Ascending aorta (tissue), 2 donors: ENCODE results near the gene CIT. TPM values are rescaled to one million over a fixed set of nuclear protein-coding genes. Genes with fewer than 3 reads are reported as not detected.

Source experiments
- DNase-seq, 2 donors: peaks; one replicate each; pipeline ENCODE4 v3.0.0-alpha.2; 2019; ENCODE audit warnings: low spot score in 2 of 2
- H3K27ac ChIP-seq, 2 donors: fragments of 200-600 bp; sonication (generic); one replicate each; pipeline ENCODE4 v1.5.1; 2016 to 2017; ENCODE audit warnings: mild to moderate bottlenecking in 1 of 2
- H3K27me3 ChIP-seq: fragments of 200-600 bp; sonication (generic); one replicate; pipeline ENCODE4 v1.5.1; 2017
- H3K36me3 ChIP-seq, 2 donors: fragments of 200-600 bp; sonication (generic); one replicate each; pipeline ENCODE4 v1.5.1; 2016
- H3K4me1 ChIP-seq, 2 donors: fragments of 200-600 bp; sonication (generic); one replicate each; pipeline ENCODE4 v1.5.1; 2016 to 2017; ENCODE audit warnings: mild to moderate bottlenecking in 1 of 2
- H3K4me3 ChIP-seq, 2 donors: fragments of 200-600 bp; sonication (generic); one replicate each; pipeline ENCODE4 v1.5.1; 2016 to 2017; ENCODE audit warnings: mild to moderate bottlenecking in 1 of 2
- H3K9me3 ChIP-seq, 2 donors: fragments of 200-600 bp; sonication (generic); one replicate each; pipeline ENCODE4 v1.5.1; 2016
- CTCF ChIP-seq, 3 experiments: fragments of 200-600 bp in 2 of 3; fragments of 450-650 bp in 1 of 3; sonication (generic) in 2 of 3; IDR thresholded peaks; one replicate each; pipeline ENCODE4 v1.5.1; 2016 to 2019; ENCODE audit warnings: antibody characterized with exemption in 3 of 3, mild to moderate bottlenecking in 1 of 3, moderate library complexity in 1 of 3
- intact Hi-C: fragments of 100-400 bp; cut with DNase I; formaldehyde crosslinking; loops from one replicate; pipeline ENCODE4 v1.15.1; 2023
- total RNA-seq: library from RNA; depleted of rRNA; stranded (reverse); fragments of >200 nt; gene quantifications from one replicate; pipeline ENCODE4 v1.1.0, GENCODE V29; 2016

The CIT gene
- total RNA-seq, 1 donor from 2014 or later: 1.2 TPM

- Histone ChIP-seq H3K4me3 (no peak overlapping the region), H3K4me1 (peaks cover 0 to 3% of the 10 kb centered on the region in 2 donors), H3K36me3 (peaks cover 64 to 80% of the 10 kb centered on the region in 2 donors), H3K9me3 (no peaks in the 10 kb centered on the region), H3K27me3 (no peaks in the 10 kb centered on the region), H3K27ac (no peak overlapping the region)
- DNase-seq: no peak
- intact Hi-C loops: no loop called here
- no peak for TF ChIP-seq CTCF (IDR thresholded peaks at IDR 0.05)
Observed at GRCh38 chr12:119679081-119679480, 198.0 kb downstream of the CIT start.

DNA sequence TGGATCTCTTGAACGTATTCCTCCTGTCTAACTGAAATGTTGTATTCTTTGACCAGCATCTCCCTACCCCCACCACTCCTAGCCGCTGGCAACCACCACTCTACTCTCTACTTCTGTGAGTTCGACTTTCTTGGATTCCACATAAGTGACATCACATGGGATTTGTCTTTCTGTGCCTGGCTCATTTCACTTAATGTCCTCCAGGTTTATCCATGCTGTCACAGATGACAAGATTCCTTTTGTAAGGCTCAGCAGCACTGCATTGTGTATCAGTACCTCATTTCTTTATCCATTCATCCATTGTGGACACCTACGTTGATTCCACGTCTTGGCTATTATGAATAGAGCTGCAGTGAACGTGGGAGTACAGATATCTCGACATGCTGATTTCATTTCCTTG is 198.7 kb downstream of the CIT start:
- intact Hi-C loops: no loop called here
- TF ChIP-seq CTCF (IDR thresholded peaks at IDR 0.05): no peak
- Histone ChIP-seq H3K9me3 (no peaks in the 10 kb centered on the region), H3K27me3 (no peaks in the 10 kb centered on the region), H3K4me1 (peaks cover 0 to 3% of the 10 kb centered on the region in 2 donors), H3K4me3 (no peak overlapping the region), H3K27ac (no peak overlapping the region), H3K36me3 (peaks cover 64 to 86% of the 10 kb centered on the region in 2 donors)
- no peak for DNase-seq

GRCh38 chr12:119676573-119676972 is 200.5 kb downstream of the CIT start:
- Histone ChIP-seq H3K36me3 (peaks cover 74 to 99% of the 10 kb centered on the region in 2 donors), H3K4me3 (no peak overlapping the region), H3K4me1 (no peaks in the 10 kb centered on the region), H3K27me3 (no peaks in the 10 kb centered on the region), H3K9me3 (no peaks in the 10 kb centered on the region), H3K27ac (no peak overlapping the region)
- no peak for TF ChIP-seq CTCF (IDR thresholded peaks at IDR 0.05)
- DNase-seq: no peak
- intact Hi-C loops: no loop called here

DNA sequence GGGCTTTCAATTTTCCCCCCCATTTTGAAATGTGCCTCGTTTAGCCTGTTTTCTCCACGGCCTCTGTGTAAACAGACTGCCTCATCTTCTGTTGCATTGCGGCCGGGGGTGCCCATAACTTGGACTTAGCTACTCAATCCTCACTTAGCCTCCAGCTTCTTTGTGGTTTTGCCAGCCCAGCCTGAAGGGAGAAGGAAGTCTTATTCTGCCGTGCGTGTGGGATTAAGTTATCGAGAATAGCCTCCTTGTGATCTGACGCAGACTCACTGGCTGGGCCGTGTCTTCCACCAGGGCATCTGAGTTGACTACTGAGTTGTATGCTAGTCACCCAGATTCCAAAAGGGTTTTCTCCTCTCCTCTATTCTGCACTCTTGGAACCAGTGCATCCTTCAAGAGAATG is 201.1 kb downstream of the CIT start:
- no peak for DNase-seq
- intact Hi-C loops: no loop called here

GRCh38 chr12:119674560-119674959 is 202.6 kb downstream of the CIT start:
- Histone ChIP-seq H3K36me3 (peaks cover 57 to 84% of the 10 kb centered on the region in 2 donors), H3K9me3 (no peaks in the 10 kb centered on the region), H3K27ac (peak overlapping the region; percentile 14 to 42), H3K27me3 (no peaks in the 10 kb centered on the region), H3K4me3 (no peak overlapping the region), H3K4me1 (peaks cover 0 to 3% of the 10 kb centered on the region in 2 donors)
- intact Hi-C loops: no loop called here
- no peak for TF ChIP-seq CTCF (IDR thresholded peaks at IDR 0.05)
- DNase-seq: no peak

More for the DNA sequence above, 201.1 kb downstream of the CIT start:
- peaks cover 71 to 99% of the 10 kb centered on the region in 2 donors for H3K36me3 ChIP-seq
- no peaks in the 10 kb centered on the region for H3K9me3 ChIP-seq
- H3K27me3 ChIP-seq: no peaks in the 10 kb centered on the region
- no peak overlapping the region for H3K4me3 ChIP-seq
- no peak for TF ChIP-seq CTCF (IDR thresholded peaks at IDR 0.05)
- H3K4me1 ChIP-seq: no peaks in the 10 kb centered on the region
- no peak overlapping the region for H3K27ac ChIP-seq

GRCh38 chr12:119673634-119674033 is 203.5 kb downstream of the CIT start:
- no peak for DNase-seq
- H3K36me3 ChIP-seq: peaks cover 48 to 75% of the 10 kb centered on the region in 2 donors
- peaks cover 0 to 11% of the 10 kb centered on the region in 2 donors for H3K4me1 ChIP-seq
- peak overlapping the region; percentile 14 to 42 for H3K27ac ChIP-seq
- H3K4me3 ChIP-seq: no peak overlapping the region
- no peak for TF ChIP-seq CTCF (IDR thresholded peaks at IDR 0.05)
- no peaks in the 10 kb centered on the region for H3K27me3 ChIP-seq
- intact Hi-C loops: no loop called here
- no peaks in the 10 kb centered on the region for H3K9me3 ChIP-seq
